Tibial nerve (tissue), 4 donors: Measurements from ENCODE around the gene KCNMA1.

Experiments
- CTCF ChIP-seq, 5 experiments: fragments of 200-600 bp in 3 of 5; fragments of 450-650 bp in 2 of 5; sonication (generic) in 3 of 5; IDR thresholded peaks; one replicate each; pipeline ENCODE4 v1.5.1; 2016 to 2019; ENCODE audit warnings: antibody characterized with exemption in 5 of 5, mild to moderate bottlenecking in 3 of 5, moderate library complexity in 2 of 5
- EP300 ChIP-seq, 2 donors: sonication (generic); formaldehyde crosslinking; IDR thresholded peaks; one replicate each; pipeline ENCODE4 v1.6.1; 2017; ENCODE audit warnings: antibody characterized with exemption in 2 of 2, mild to moderate bottlenecking in 1 of 2

DNA sequence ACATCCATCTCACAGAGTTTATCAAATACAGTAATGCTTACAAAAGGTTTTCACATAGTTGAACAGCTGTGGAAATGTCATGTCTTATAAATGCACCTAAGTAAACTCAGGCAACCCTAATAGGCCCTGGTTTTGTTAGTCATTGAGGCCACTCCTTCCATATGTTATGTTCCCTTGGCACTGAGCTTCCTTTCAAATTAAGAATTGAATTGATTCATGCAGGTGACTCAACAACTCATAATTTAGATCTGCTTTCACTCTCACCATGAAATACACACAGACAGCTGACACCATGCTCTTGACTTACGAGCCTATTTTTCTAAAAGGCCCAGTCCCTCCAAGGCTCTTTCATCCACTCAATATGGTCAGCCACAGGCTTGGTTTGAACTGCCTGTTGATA, 476.9 kb downstream of the KCNMA1 start:
- TF ChIP-seq CTCF (IDR thresholded peaks at IDR 0.05) (no peak), EP300 (IDR thresholded peaks at IDR 0.05) (no peak)
